Aorta (tissue), 5 donors: ENCODE measurements around the gene BIRC7. TPM values are rescaled to one million over a fixed set of nuclear protein-coding genes. Genes with fewer than 3 reads are reported as not detected.

Source experiments
- ATAC-seq: fragments of 200-7000 bp; cut with Tn5 transposase; one replicate; pipeline ENCODE4 v1.9.1; 2022; ENCODE audit warnings: moderate library complexity; ENCODE audit not compliant: low FRiP score
- DNase-seq, 2 donors: peaks; one replicate each; pipeline ENCODE4 v3.0.0-alpha.2; 2020
- H3K27ac ChIP-seq, 2 donors: one replicate each; pipeline ENCODE4 v1.5.1; 2013; ENCODE audit warnings: low read length in 2 of 2, mild to moderate bottlenecking in 2 of 2, moderate library complexity in 2 of 2, control low read depth in 1 of 2, inconsistent platforms in 1 of 2, low read depth in 1 of 2
- H3K27me3 ChIP-seq, 2 donors: one replicate each; pipeline ENCODE4 v1.6.1; 2013; ENCODE audit warnings: control low read depth in 1 of 2, low read length in 1 of 2, mild to moderate bottlenecking in 1 of 2, moderate library complexity in 1 of 2; ENCODE audit not compliant: insufficient read depth in 2 of 2, control insufficient read depth in 1 of 2
- H3K36me3 ChIP-seq, 2 donors: one replicate each; pipeline ENCODE4 v1.6.1; 2013; ENCODE audit warnings: control low read depth in 1 of 2, low read length in 1 of 2, mild to moderate bottlenecking in 1 of 2; ENCODE audit not compliant: insufficient read depth in 2 of 2, control insufficient read depth in 1 of 2
- H3K4me1 ChIP-seq, 2 donors: one replicate each; pipeline ENCODE4 v1.6.1; 2013; ENCODE audit warnings: low read length in 2 of 2, control low read depth in 1 of 2, mild to moderate bottlenecking in 1 of 2, moderate library complexity in 1 of 2; ENCODE audit not compliant: insufficient read depth in 2 of 2, control insufficient read depth in 1 of 2
- H3K4me3 ChIP-seq, 2 donors: one replicate each; pipeline ENCODE4 v1.5.1; 2013; ENCODE audit warnings: low read length in 2 of 2, control low read depth in 1 of 2, mild to moderate bottlenecking in 1 of 2
- H3K9me3 ChIP-seq: one replicate; pipeline ENCODE4 v1.6.1; 2013; ENCODE audit warnings: mild to moderate bottlenecking, low read length; ENCODE audit not compliant: control insufficient read depth
- WGBS, 2 donors: extraction: QIAGEN DNeasy Blood & Tissue Kit; methylation state at CpG; one replicate each; pipeline ENCODE4 v1.1.7; 2013; 5-methylcytosine and 5-hydroxymethylcytosine counted together
- intact Hi-C, 2 donors: fragments of 100-400 bp; cut with DNase I; formaldehyde crosslinking; loops; one replicate each; pipeline versions ENCODE4 v1.14.2 to v1.15.0; 2022
- polyA plus RNA-seq, 2 donors: library from polyadenylated mRNA; stranded (reverse); fragments of 200-250 nt; gene quantifications; one replicate each; pipeline ENCODE4 v1.2.3, GENCODE V29; 2013
- total RNA-seq, 2 donors: library from RNA; stranded (reverse); fragmentation: NEBNext Ultra II Directional; extraction: Animal tissue kit (Norgen Biotek cat#: 25700); gene quantifications; one replicate each; pipeline ENCODE4 v1.2.1, GENCODE V29; 2021
- donor health status: healthy with polysubstance abuse.
- donor health status: Bipolar disorder and iron deficiency.
- donor health status: DM: no; HTN: no; CAD: no.
- donor health status: DM: no; HTN: no; CAD: no.
- donor health status: DM: yes; HTN: yes; CAD: no.

BIRC7 gene
- total and polyA plus RNA-seq, 4 donors: not detected

- Histone ChIP-seq H3K9me3 (no peaks in the 10 kb centered on the region), H3K27ac (no peak overlapping the region), H3K4me3 (no peak overlapping the region), H3K36me3 (no peaks in the 10 kb centered on the region), H3K4me1 (no peaks in the 10 kb centered on the region), H3K27me3 (no peaks in the 10 kb centered on the region)
- intact Hi-C loops: no loop called here
- WGBS, 2 donors: 76 to 84% methylated on average over 10 of the region's 10 CpGs
- ATAC-seq (no peak), DNase-seq (no peak)
Observed at GRCh38 chr20:63238031-63238430, 2.3 kb downstream of the BIRC7 start.

- ATAC-seq: no peak
- no peaks in the 10 kb centered on the region for H3K27me3 ChIP-seq
- intact Hi-C loops: no loop called here
Observed at GRCh38 chr20:63238514-63239125, 2.9 kb downstream of the BIRC7 start.

GRCh38 chr20:63239431-63239830, 3.7 kb downstream of the BIRC7 start:
- Histone ChIP-seq H3K27me3 (no peaks in the 10 kb centered on the region), H3K36me3 (no peaks in the 10 kb centered on the region), H3K4me3 (no peak overlapping the region), H3K27ac (no peak overlapping the region), H3K4me1 (no peaks in the 10 kb centered on the region), H3K9me3 (no peaks in the 10 kb centered on the region)
- ATAC-seq (no peak), DNase-seq (no peak)
- intact Hi-C loops: no loop called here
- WGBS, 2 donors: 90 to 91% methylated on average over 29 to 30 of the region's 30 CpGs

More at GRCh38 chr20:63238514-63239125, 2.9 kb downstream of the BIRC7 start:
- no peaks in the 10 kb centered on the region for H3K36me3 ChIP-seq
- H3K27ac ChIP-seq: no peak overlapping the region
- WGBS, 2 donors: 69 to 74% methylated on average over 16 of the region's 16 CpGs
- H3K4me1 ChIP-seq: no peaks in the 10 kb centered on the region
- DNase-seq: no peak
- no peaks in the 10 kb centered on the region for H3K9me3 ChIP-seq
- H3K4me3 ChIP-seq: no peak overlapping the region

- WGBS, 2 donors: 91% methylated on average over 11 of the region's 11 CpGs
- Histone ChIP-seq H3K27ac (no peak overlapping the region), H3K36me3 (no peaks in the 10 kb centered on the region), H3K4me1 (no peaks in the 10 kb centered on the region), H3K4me3 (no peak overlapping the region), H3K27me3 (no peaks in the 10 kb centered on the region), H3K9me3 (no peaks in the 10 kb centered on the region)
- DNase-seq (no peak), ATAC-seq (no peak)
- intact Hi-C loops: no loop called here
Observed at GRCh38 chr20:63240004-63240403, 4.3 kb downstream of the BIRC7 start.

DNA sequence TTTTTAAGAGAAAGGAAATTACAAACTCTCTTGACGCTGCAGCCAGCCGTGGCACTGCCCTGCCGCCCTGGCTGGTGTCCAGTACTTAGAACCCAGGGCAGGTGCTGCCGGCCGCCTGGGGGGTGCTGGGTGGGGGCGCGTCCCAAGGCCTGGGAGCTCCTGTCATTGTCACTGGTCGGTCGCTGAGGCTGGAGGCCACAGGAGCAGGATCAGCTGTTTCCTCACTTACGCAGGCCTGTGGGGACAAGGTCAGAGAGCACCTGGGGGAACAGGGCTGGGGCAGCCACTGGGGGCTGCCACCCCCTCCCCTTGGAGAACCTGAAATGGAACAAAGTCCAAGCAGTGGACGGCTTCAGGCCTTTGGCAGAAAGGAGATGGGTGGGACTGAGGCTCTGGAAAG, 5.6 kb downstream of the BIRC7 start:
- Histone ChIP-seq H3K36me3 (no peaks in the 10 kb centered on the region), H3K27me3 (no peaks in the 10 kb centered on the region), H3K4me3 (no peak overlapping the region), H3K27ac (no peak overlapping the region), H3K9me3 (no peaks in the 10 kb centered on the region), H3K4me1 (no peaks in the 10 kb centered on the region)
- 23 to 35% methylated on average over 11 of the region's 11 CpGs for WGBS, 2 donors
- intact Hi-C loops: no loop called here
- no peak for DNase-seq
- ATAC-seq: no peak

DNA sequence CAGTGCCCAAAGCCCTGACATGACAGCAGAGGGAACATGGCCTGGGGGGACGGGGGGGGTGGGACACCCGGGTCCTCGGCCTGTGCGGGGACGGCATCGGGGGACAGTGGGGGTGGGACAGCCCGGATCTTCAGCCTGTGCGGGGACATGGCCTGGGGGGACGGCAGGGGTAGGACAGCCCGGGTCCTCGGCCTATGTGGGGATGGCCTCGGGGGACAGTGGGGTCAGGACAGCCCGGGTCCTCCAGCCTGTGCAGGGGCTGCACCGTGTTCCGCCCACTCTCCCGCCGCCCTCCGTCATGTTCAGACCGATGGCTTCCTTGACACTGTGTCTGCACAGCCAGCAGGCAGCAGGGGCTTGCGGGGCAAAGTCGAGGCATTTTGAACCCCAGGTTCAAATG, 7.0 kb downstream of the BIRC7 start:
- H3K9me3 ChIP-seq: no peaks in the 10 kb centered on the region
- no peaks in the 10 kb centered on the region for H3K27me3 ChIP-seq
- no peak overlapping the region for H3K4me3 ChIP-seq
- H3K36me3 ChIP-seq: no peaks in the 10 kb centered on the region
- 92 to 93% methylated on average over 21 of the region's 21 CpGs for WGBS, 2 donors
- no peak overlapping the region for H3K27ac ChIP-seq
- ATAC-seq (no peak), DNase-seq (no peak)
- no peaks in the 10 kb centered on the region for H3K4me1 ChIP-seq
- intact Hi-C loops: no loop called here

- H3K9me3 ChIP-seq: no peaks in the 10 kb centered on the region
- intact Hi-C loops: no loop called here
- DNase-seq (no peak), ATAC-seq (no peak)
- 93 to 94% methylated on average over 25 of the region's 25 CpGs for WGBS, 2 donors
- no peak overlapping the region for H3K27ac ChIP-seq
- H3K4me1 ChIP-seq: no peaks in the 10 kb centered on the region
- H3K4me3 ChIP-seq: no peak overlapping the region
- no peaks in the 10 kb centered on the region for H3K27me3 ChIP-seq
- no peaks in the 10 kb centered on the region for H3K36me3 ChIP-seq
Observed at GRCh38 chr20:63243604-63244247, 8.0 kb downstream of the BIRC7 start.

- H3K27me3 ChIP-seq: no peaks in the 10 kb centered on the region
- ATAC-seq (no peak), DNase-seq (peak in 1 of 2 donors; percentile 71)
- no peak overlapping the region for H3K4me3 ChIP-seq
- no peaks in the 10 kb centered on the region for H3K4me1 ChIP-seq
- no peaks in the 10 kb centered on the region for H3K9me3 ChIP-seq
- H3K27ac ChIP-seq: no peak overlapping the region
- no peaks in the 10 kb centered on the region for H3K36me3 ChIP-seq
- WGBS, 2 donors: 90% methylated on average over 10 of the region's 10 CpGs
- intact Hi-C loops: no loop called here
Observed at GRCh38 chr20:63244468-63244867, 8.8 kb downstream of the BIRC7 start.
